CD14-positive monocyte (primary cell): Measurements from ENCODE around the gene CSNK1A1L. TPM values are rescaled to one million over a fixed set of nuclear protein-coding genes. Genes with fewer than 3 reads are reported as not detected.

Source experiments
- DNase-seq, 3 donors: peaks; one replicate each; pipeline ENCODE4 v3.0.0-alpha.2; 2011 to 2022
- H2AFZ ChIP-seq: 2 replicates; pipeline ENCODE4 v1.6.0; 2012; ENCODE audit warnings: mild to moderate bottlenecking, low read depth, low read length, inconsistent platforms; ENCODE audit not compliant: insufficient read depth, poor library complexity, severe bottlenecking
- H3K27ac ChIP-seq, 2 donors: 1 replicate in 1 of 2; 2 replicates in 1 of 2; pipeline ENCODE4 v1.5.1; 2012 to 2013; ENCODE audit warnings: low read length in 2 of 2, control low read depth in 1 of 2, inconsistent platforms in 1 of 2, low read depth in 1 of 2, mild to moderate bottlenecking in 1 of 2
- H3K27me3 ChIP-seq, 2 donors: one replicate each; pipeline versions ENCODE4 v1.6.0 to v1.6.1; 2011 to 2013; ENCODE audit warnings: low read length in 2 of 2; ENCODE audit not compliant: control insufficient read depth in 2 of 2, insufficient read depth in 2 of 2
- H3K36me3 ChIP-seq, 2 donors: replicated peaks in 1 of 2; 1 replicate in 1 of 2; 2 replicates in 1 of 2; pipeline versions ENCODE4 v1.5.1 to v1.6.1; 2012 to 2013; ENCODE audit warnings: low read length in 2 of 2, control low read depth in 1 of 2, inconsistent platforms in 1 of 2, mild to moderate bottlenecking in 1 of 2; ENCODE audit not compliant: insufficient read depth in 2 of 2, control insufficient read depth in 1 of 2
- H3K4me1 ChIP-seq, 2 donors: 1 replicate in 1 of 2; 2 replicates in 1 of 2; pipeline versions ENCODE4 v1.5.1 to v1.6.1; 2012 to 2013; ENCODE audit warnings: low read length in 2 of 2, control low read depth in 1 of 2, inconsistent platforms in 1 of 2, mild to moderate bottlenecking in 1 of 2, moderate library complexity in 1 of 2; ENCODE audit not compliant: insufficient read depth in 2 of 2, control insufficient read depth in 1 of 2
- H3K4me2 ChIP-seq: replicated peaks from 2 replicates; pipeline ENCODE3; 2012; ENCODE audit warnings: low read length, moderate library complexity, mild to moderate bottlenecking; ENCODE audit not compliant: poor library complexity, severe bottlenecking; ENCODE audit errors: extremely low read depth
- H3K4me3 ChIP-seq, 3 experiments: fragments of 200-600 bp in 1 of 3; sonication (generic) in 1 of 3; replicated peaks in 1 of 3; 1 replicate in 2 of 3; 2 replicates in 1 of 3; pipeline ENCODE4 v1.5.1; 2011 to 2013; ENCODE audit warnings: low read length in 3 of 3, mild to moderate bottlenecking in 3 of 3, control low read depth in 2 of 3, low read depth in 2 of 3, inconsistent platforms in 1 of 3, moderate library complexity in 1 of 3
- H3K79me2 ChIP-seq: 2 replicates; pipeline ENCODE4 v1.6.0; 2012; ENCODE audit warnings: mild to moderate bottlenecking, control low read depth, inconsistent platforms, low read length, moderate library complexity; ENCODE audit not compliant: insufficient read depth
- H3K9ac ChIP-seq: 2 replicates; pipeline ENCODE4 v1.6.0; 2017; ENCODE audit warnings: low read length, mild to moderate bottlenecking; ENCODE audit not compliant: insufficient read depth, poor library complexity, severe bottlenecking
- H3K9me3 ChIP-seq, 2 donors: replicated peaks in 1 of 2; 1 replicate in 1 of 2; 2 replicates in 1 of 2; pipeline versions ENCODE4 v1.5.1 to v1.6.1; 2012 to 2013; ENCODE audit warnings: low read length in 2 of 2, control low read depth in 1 of 2; ENCODE audit not compliant: control insufficient read depth in 1 of 2, insufficient read depth in 1 of 2
- H4K20me1 ChIP-seq: 2 replicates; pipeline ENCODE4 v1.6.0; 2012; ENCODE audit warnings: mild to moderate bottlenecking, low read length, control low read depth, moderate library complexity; ENCODE audit not compliant: insufficient read depth
- H3K27ac Mint-ChIP-seq, 7 donors: one replicate each; pipeline ENCODE4 v1.8.0; 2020; ENCODE audit warnings: mild to moderate bottlenecking in 7 of 7, mixed read lengths in 7 of 7, moderate library complexity in 6 of 7, inconsistent platforms in 2 of 7
- H3K27me3 Mint-ChIP-seq, 3 donors: one replicate each; pipeline ENCODE4 v1.8.0; 2021 to 2022; ENCODE audit warnings: low read depth in 3 of 3, mild to moderate bottlenecking in 3 of 3, mixed read lengths in 3 of 3, moderate library complexity in 3 of 3, inconsistent platforms in 1 of 3
- H3K36me3 Mint-ChIP-seq, 2 donors: one replicate each; pipeline ENCODE4 v1.8.0; 2020; ENCODE audit warnings: mixed read lengths in 2 of 2, inconsistent platforms in 1 of 2, mild to moderate bottlenecking in 1 of 2
- H3K4me1 Mint-ChIP-seq: one replicate; pipeline ENCODE4 v1.8.0; 2020; ENCODE audit warnings: mild to moderate bottlenecking, mixed read lengths
- H3K4me3 Mint-ChIP-seq, 2 donors: one replicate each; pipeline ENCODE4 v1.8.0; 2020; ENCODE audit warnings: mild to moderate bottlenecking in 2 of 2, mixed read lengths in 2 of 2, moderate library complexity in 1 of 2
- H3K9me3 Mint-ChIP-seq, 7 donors: one replicate each; pipeline ENCODE4 v1.8.0; 2020 to 2022; ENCODE audit warnings: mixed read lengths in 7 of 7, mild to moderate bottlenecking in 6 of 7, moderate library complexity in 6 of 7, inconsistent platforms in 2 of 7
- WGBS: methylation state at CpG from one replicate; pipeline ENCODE4 v1.1.5; 2013; ENCODE audit warnings: missing lambda C conversion rate; ENCODE audit not compliant: insufficient coverage; 5-methylcytosine and 5-hydroxymethylcytosine counted together
- intact Hi-C, 2 donors: fragments of 100-400 bp; cut with micrococcal nuclease; formaldehyde crosslinking; loops; one replicate each; pipeline versions ENCODE4 v1.15.0 to v1.15.1; 2023
- polyA plus RNA-seq, 3 donors: library from polyadenylated mRNA; depleted of rRNA in 1 of 3; unstranded in 2 of 3; stranded (reverse) in 1 of 3; fragments of 300-500 nt in 2 of 3; fragments of >200 nt in 1 of 3; fragmentation: Illumina TruSeq in 2 of 3; gene quantifications; 1 replicate in 2 of 3; 2 replicates in 1 of 3; pipeline ENCODE4 v1.2.3, GENCODE V29; 2012 to 2021
- TF ChIP-seq, protein P1 (sequence below): fragments of 200-600 bp; IDR thresholded peaks from one replicate; pipeline ENCODE4 v1.8.0; 2022; ENCODE audit warnings: antibody characterized with exemption, mild to moderate bottlenecking

Gene CSNK1A1L
- polyA plus RNA-seq, 3 donors, result 0.07 TPM; not detected in 2

DNA sequence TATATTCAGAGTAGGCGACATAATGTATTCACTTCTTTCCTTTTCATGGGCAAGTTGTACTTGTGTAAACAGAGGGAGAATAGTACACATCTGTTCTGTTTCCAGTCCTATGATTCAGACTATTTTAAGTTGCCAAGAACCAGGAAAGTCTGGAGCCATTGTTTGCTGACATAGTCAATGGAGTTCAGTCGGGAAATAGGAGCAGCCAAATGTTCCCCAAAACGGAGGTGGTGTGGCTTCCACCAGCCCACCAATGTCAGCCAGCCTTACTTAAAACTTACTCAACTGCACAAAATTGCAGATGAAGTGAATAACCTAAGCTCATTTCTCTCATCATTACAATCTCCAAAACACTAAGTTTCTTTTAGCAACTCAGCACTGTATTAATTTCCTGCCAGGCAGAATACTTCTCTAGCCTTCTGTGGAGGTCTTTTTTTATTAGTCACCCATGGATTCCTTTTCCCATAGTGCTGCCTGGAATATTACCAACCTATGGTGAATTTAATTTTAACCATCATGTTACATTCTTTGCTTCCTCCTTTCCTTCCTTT lies 22.3 kb upstream of the CSNK1A1L start:
- Histone ChIP-seq H4K20me1 (no peaks in the 10 kb centered on the region), H3K79me2 (no peaks in the 10 kb centered on the region), H3K36me3 (no peaks in the 10 kb centered on the region), H3K27ac (no peak overlapping the region), H3K9ac (no peak overlapping the region), H3K4me2 (no peak overlapping the region), H3K4me1 (no peaks in the 10 kb centered on the region), H3K4me3 (no peak overlapping the region), H3K9me3 (peaks cover 0 to 3% of the 10 kb centered on the region in 2 donors), H2AFZ (no peak overlapping the region), H3K27me3 (no peaks in the 10 kb centered on the region)
- Mint-ChIP-seq H3K4me3 (no peak overlapping the region), H3K27ac (no peak overlapping the region), H3K4me1 (no peaks in the 10 kb centered on the region), H3K27me3 (peaks cover 0 to 4% (median 3%) of the 10 kb centered on the region in 3 donors), H3K36me3 (no peaks in the 10 kb centered on the region), H3K9me3 (peaks cover 0 to 6% (median 1%) of the 10 kb centered on the region in 7 donors)
- intact Hi-C loops, result no loop called here
- DNase-seq, result no peak
- 83% methylated on average over 2 of the region's 3 CpGs for WGBS
- TF ChIP-seq, protein P1, sequence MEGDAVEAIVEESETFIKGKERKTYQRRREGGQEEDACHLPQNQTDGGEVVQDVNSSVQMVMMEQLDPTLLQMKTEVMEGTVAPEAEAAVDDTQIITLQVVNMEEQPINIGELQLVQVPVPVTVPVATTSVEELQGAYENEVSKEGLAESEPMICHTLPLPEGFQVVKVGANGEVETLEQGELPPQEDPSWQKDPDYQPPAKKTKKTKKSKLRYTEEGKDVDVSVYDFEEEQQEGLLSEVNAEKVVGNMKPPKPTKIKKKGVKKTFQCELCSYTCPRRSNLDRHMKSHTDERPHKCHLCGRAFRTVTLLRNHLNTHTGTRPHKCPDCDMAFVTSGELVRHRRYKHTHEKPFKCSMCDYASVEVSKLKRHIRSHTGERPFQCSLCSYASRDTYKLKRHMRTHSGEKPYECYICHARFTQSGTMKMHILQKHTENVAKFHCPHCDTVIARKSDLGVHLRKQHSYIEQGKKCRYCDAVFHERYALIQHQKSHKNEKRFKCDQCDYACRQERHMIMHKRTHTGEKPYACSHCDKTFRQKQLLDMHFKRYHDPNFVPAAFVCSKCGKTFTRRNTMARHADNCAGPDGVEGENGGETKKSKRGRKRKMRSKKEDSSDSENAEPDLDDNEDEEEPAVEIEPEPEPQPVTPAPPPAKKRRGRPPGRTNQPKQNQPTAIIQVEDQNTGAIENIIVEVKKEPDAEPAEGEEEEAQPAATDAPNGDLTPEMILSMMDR, result no peak

DNA sequence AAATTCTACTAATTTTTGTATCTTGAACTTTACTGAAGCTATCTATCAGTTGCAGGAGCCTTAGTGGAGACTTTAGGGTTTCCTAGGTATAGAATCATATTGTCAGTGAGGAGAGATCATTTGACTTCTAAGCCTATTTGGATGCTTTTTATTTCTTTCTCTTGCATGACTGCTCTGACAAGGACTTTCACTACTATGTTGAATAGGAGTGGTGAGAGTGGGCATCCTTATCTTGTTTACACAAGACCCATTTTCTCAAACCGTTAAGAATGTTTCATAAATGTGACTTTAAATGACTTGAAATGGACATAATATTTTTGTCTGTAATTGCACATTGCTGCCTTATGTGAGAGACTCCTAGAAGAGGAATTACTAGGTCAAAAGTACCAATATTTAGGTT lies 17.9 kb upstream of the CSNK1A1L start:
- WGBS, result no CpG with 5 or more reads among the region's 1 CpG
- Histone ChIP-seq H3K9ac (no peak overlapping the region), H3K4me2 (no peak overlapping the region), H3K79me2 (no peaks in the 10 kb centered on the region), H3K9me3 (no peaks in the 10 kb centered on the region), H2AFZ (no peak overlapping the region), H3K4me1 (no peaks in the 10 kb centered on the region), H3K27me3 (no peaks in the 10 kb centered on the region), H3K4me3 (no peak overlapping the region), H3K27ac (no peak overlapping the region), H3K36me3 (no peaks in the 10 kb centered on the region), H4K20me1 (no peaks in the 10 kb centered on the region)
- Mint-ChIP-seq H3K4me3 (no peak overlapping the region), H3K4me1 (no peaks in the 10 kb centered on the region), H3K27me3 (peaks cover 3 to 7% (median 3%) of the 10 kb centered on the region in 3 donors), H3K27ac (no peak overlapping the region), H3K36me3 (no peaks in the 10 kb centered on the region), H3K9me3 (peaks cover 0 to 11% (median 1%) of the 10 kb centered on the region in 7 donors)
- TF ChIP-seq, protein P1, result no peak
- intact Hi-C loops, result no loop called here
- DNase-seq, result no peak
